Adrenal gland (tissue), 12 donors: ENCODE measurements around the gene STAG2. TPM values are rescaled to one million over a fixed set of nuclear protein-coding genes. Genes with fewer than 3 reads are reported as not detected.
"Not testable (repeated sequence)": the region's sequence is repeated elsewhere in the genome, so short reads cannot be mapped to it uniquely, and the experiment has no call there.

Source experiments
- DNase-seq, 7 donors: peaks; one replicate each; pipeline ENCODE4 v3.0.0-alpha.2; 2019 to 2020
- H3K27ac ChIP-seq, 5 donors: fragments of 200-600 bp; sonication (generic) in 4 of 5; 1 replicate in 3 of 5; 2 replicates in 2 of 5; pipeline versions ENCODE4 v1.5.1 to v1.8.0; 2016 to 2020; ENCODE audit warnings: mild to moderate bottlenecking in 1 of 5
- H3K27me3 ChIP-seq: fragments of 200-600 bp; 2 replicates; pipeline ENCODE4 v1.8.0; 2021
- H3K36me3 ChIP-seq, 2 donors: fragments of 200-600 bp; replicated peaks in 1 of 2; 1 replicate in 1 of 2; 2 replicates in 1 of 2; pipeline versions ENCODE4 v1.5.1 to v1.8.0; 2018 to 2022
- H3K4me1 ChIP-seq, 2 donors: fragments of 200-600 bp; replicated peaks in 1 of 2; 1 replicate in 1 of 2; 2 replicates in 1 of 2; pipeline versions ENCODE4 v1.5.1 to v1.8.0; 2018 to 2021
- H3K4me3 ChIP-seq, 4 donors: fragments of 200-600 bp; sonication (generic) in 3 of 4; one replicate each; pipeline ENCODE4 v1.5.1; 2016 to 2018
- H3K9me3 ChIP-seq, 3 donors: fragments of 200-600 bp; sonication (generic) in 1 of 3; replicated peaks in 1 of 3; 1 replicate in 2 of 3; 2 replicates in 1 of 3; pipeline versions ENCODE4 v1.5.1 to v1.8.0; 2016 to 2021
- CTCF ChIP-seq, 6 experiments: fragments of 450-650 bp in 4 of 6; fragments of 200-600 bp in 2 of 6; sonication (generic) in 1 of 6; IDR thresholded peaks; 1 replicate in 5 of 6; 2 replicates in 1 of 6; pipeline versions ENCODE4 v1.5.1 to v1.8.0; 2016 to 2021; ENCODE audit warnings: antibody characterized with exemption in 6 of 6, mild to moderate bottlenecking in 2 of 6, moderate library complexity in 1 of 6
- POLR2A ChIP-seq, 2 donors: fragments of 450-650 bp; IDR thresholded peaks; one replicate each; pipeline ENCODE4 v1.6.1; 2017; ENCODE audit warnings: antibody characterized with exemption in 2 of 2, mild to moderate bottlenecking in 2 of 2, moderate library complexity in 1 of 2
- WGBS, 4 donors: extraction: QIAGEN DNeasy Blood & Tissue Kit in 2 of 4; methylation state at CpG; one replicate each; pipeline versions ENCODE4 v1.1.5 to v1.1.7; 2013 to 2017; 5-methylcytosine and 5-hydroxymethylcytosine counted together
- intact Hi-C, 2 donors: fragments of 100-400 bp; cut with DNase I; formaldehyde crosslinking; loops; one replicate each; pipeline versions ENCODE4 v1.14.1 to v1.15.0; 2022 to 2023
- polyA plus RNA-seq, 3 donors: library from polyadenylated mRNA; stranded (reverse); fragments of 200-250 nt in 2 of 3; fragments of 350-450 nt in 1 of 3; fragmentation: Illumina TruSeq in 1 of 3; extraction: RNeasy Lipid Tissue Mini Kit (QIAGEN cat#74804) in 1 of 3; gene quantifications; one replicate each; pipeline ENCODE4 v1.2.3, GENCODE V29; 2013 to 2014
- total RNA-seq, 9 donors: library from RNA; depleted of rRNA in 4 of 9; stranded (reverse); fragments of >200 nt in 4 of 9; fragments of 120-200 nt in 1 of 9; fragmentation: NEBNext Ultra II Directional in 1 of 9; extraction: Animal tissue kit (Norgen Biotek cat#: 25700) in 1 of 9; gene quantifications; one replicate each; pipeline versions ENCODE4 v1.1.0 to v1.2.4, GENCODE V29; 2013 to 2023
- donor health status: healthy with polysubstance abuse.
- donor health status: Bipolar disorder and iron deficiency.
- donor health status: DM: yes; HTN: yes; CAD: no.
- donor health status: DM: no; HTN: no; CAD: no.
- donor health status: DM: no; HTN: no; CAD: no.
- donor health status: DM: yes; HTN: yes; CAD: no.

STAG2 gene
- total and polyA plus RNA-seq, 12 donors = 12.6 to 71.5 (median 54.9) TPM

GRCh38 chrX:123923211-123923610, 38.3 kb upstream of the STAG2 start:
- no peak for DNase-seq
- WGBS, 4 donors = 77 to 100% (median 85%) methylated on average over 2 of the region's 2 CpGs
- Histone ChIP-seq H3K9me3 (no peaks in the 10 kb centered on the region), H3K27ac (no peak overlapping the region), H3K27me3 (no peaks in the 10 kb centered on the region), H3K4me1 (no peaks in the 10 kb centered on the region), H3K36me3 (no peaks in the 10 kb centered on the region), H3K4me3 (no peak overlapping the region)
- intact Hi-C loops = no loop called here
- TF ChIP-seq CTCF (IDR thresholded peaks at IDR 0.05) = no peak
- no peak for TF ChIP-seq POLR2A (IDR thresholded peaks at IDR 0.05)

- intact Hi-C loops = no loop called here
- Histone ChIP-seq H3K36me3 (no peaks in the 10 kb centered on the region), H3K27me3 (no peaks in the 10 kb centered on the region), H3K27ac (no peak overlapping the region), H3K4me1 (no peaks in the 10 kb centered on the region), H3K9me3 (no peaks in the 10 kb centered on the region), H3K4me3 (no peak overlapping the region)
- TF ChIP-seq POLR2A (IDR thresholded peaks at IDR 0.05) = no peak
- TF ChIP-seq CTCF (IDR thresholded peaks at IDR 0.05) = no peak
- 32 to 89% (median 63%) methylated on average over 1 of the region's 1 CpG for WGBS, 4 donors
- no peak for DNase-seq
Observed at GRCh38 chrX:123924186-123924585, 37.3 kb upstream of the STAG2 start.

GRCh38 chrX:123927845-123928244, 33.7 kb upstream of the STAG2 start:
- 63 to 88% (median 72%) methylated on average over 2 of the region's 2 CpGs for WGBS, 4 donors
- H3K36me3 ChIP-seq = no peaks in the 10 kb centered on the region
- no peak overlapping the region for H3K27ac ChIP-seq
- H3K9me3 ChIP-seq = no peaks in the 10 kb centered on the region
- DNase-seq = no peak
- H3K27me3 ChIP-seq = no peaks in the 10 kb centered on the region
- intact Hi-C loops = no loop called here
- no peaks in the 10 kb centered on the region for H3K4me1 ChIP-seq
- TF ChIP-seq CTCF (IDR thresholded peaks at IDR 0.05) (no peak), POLR2A (IDR thresholded peaks at IDR 0.05) (no peak)
- H3K4me3 ChIP-seq = no peak overlapping the region

- H3K27me3 ChIP-seq, H3K4me1 ChIP-seq, H3K27ac ChIP-seq, H3K9me3 ChIP-seq, H3K36me3 ChIP-seq, DNase-seq, intact Hi-C loops, H3K4me3 ChIP-seq: not testable (repeated sequence)
- 55 to 88% (median 72%) methylated on average over 1 to 2 of the region's 2 CpGs for WGBS, 4 donors
Observed at GRCh38 chrX:123932055-123932454, 29.5 kb upstream of the STAG2 start.

- DNase-seq = no peak
- H3K36me3 ChIP-seq = no peaks in the 10 kb centered on the region
- no peaks in the 10 kb centered on the region for H3K4me1 ChIP-seq
- H3K4me3 ChIP-seq = no peak overlapping the region
- H3K27ac ChIP-seq = no peak overlapping the region
- intact Hi-C loops = no loop called here
- H3K27me3 ChIP-seq = no peaks in the 10 kb centered on the region
- TF ChIP-seq CTCF (IDR thresholded peaks at IDR 0.05) = no peak
- WGBS, 4 donors = 4 to 69% (median 49%) methylated on average over 1 of the region's 1 CpG
- no peaks in the 10 kb centered on the region for H3K9me3 ChIP-seq
Observed at GRCh38 chrX:123943074-123943473, 18.4 kb upstream of the STAG2 start.
